ENCODE results near the gene ARSB.

The ARSB gene

DNA sequence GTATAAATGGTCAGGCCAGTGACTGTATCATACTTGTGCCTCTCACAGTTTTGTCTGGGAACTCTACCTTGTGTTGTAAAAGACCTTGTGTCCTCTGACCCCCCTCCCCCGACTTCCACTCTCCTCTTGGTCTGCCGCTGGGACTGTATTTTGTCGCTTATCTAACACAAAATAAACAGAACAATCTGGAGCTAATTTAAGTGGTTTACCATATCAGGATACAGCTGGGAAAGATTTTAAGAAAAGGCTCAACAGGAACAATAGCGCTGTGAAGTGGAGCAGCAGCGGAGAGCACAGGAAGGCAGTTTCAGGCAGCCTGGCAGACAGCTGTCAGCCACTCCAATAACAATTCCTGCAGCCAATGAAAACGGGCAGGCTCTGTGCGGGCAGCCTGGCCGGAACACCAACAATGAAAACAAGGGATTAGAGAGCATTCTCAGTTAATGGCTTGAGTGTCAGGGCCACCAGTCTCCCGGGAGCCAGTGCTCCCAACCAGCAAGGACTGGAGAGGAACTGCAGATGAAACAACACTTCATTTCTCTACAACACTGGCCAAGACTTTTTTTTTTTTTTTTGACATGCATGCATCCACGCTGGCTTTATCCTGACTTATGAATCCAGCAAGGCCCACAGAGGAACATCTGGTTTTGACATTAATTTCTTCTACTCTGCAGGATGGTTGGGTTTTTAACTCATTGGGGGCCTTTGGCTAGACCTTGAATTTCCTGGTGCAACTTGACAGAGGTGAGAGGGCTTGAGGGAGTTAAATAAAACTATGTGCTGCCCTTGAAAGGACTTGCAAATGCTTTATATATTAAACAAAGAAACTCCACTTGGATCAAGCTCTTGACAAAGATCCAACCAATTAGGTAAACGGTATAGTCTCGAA is 76.7 kb downstream of the ARSB start:
- Histone ChIP-seq H3K4me1 (ENCODE audit: low read length) (peaks cover 63% of the 10 kb centered on the region), H3K9me3 (ENCODE audit: insufficient read depth, low read length) (no peaks in the 10 kb centered on the region), H3K9ac (ENCODE audit: low read length) (no peak overlapping the region), H4K20me1 (ENCODE audit: insufficient read depth, low read length) (peaks cover 7% of the 10 kb centered on the region; the same call in 1 of the 2 replicates), H3K79me2 (ENCODE audit: low read length) (no peaks in the 10 kb centered on the region), H2AFZ (ENCODE audit: low read depth, low read length) (no peak overlapping the region), H3K4me2 (ENCODE audit: low read length) (peak overlapping the region; percentile 58), H3K4me3 (ENCODE audit: low read length) (peak overlapping the region; percentile 40; the same call in 1 of the 2 replicates), H3K27me3 (ENCODE audit: low read depth, low read length) (no peaks in the 10 kb centered on the region), H3K36me3 (replicated peaks; ENCODE audit: low read depth, low read length) (no peaks in the 10 kb centered on the region), H3K27ac (ENCODE audit: low read length) (no peak overlapping the region)
- TF ChIP-seq CTCF (IDR thresholded peaks at IDR 0.05; ENCODE audit: low read depth, low read length), result no peak
- no peak for TF ChIP-seq EZH2phosphoT487 (IDR thresholded peaks at IDR 0.05; ENCODE audit: low read depth)

- H3K27ac ChIP-seq (ENCODE audit: low read length), result no peak overlapping the region
- no peaks in the 10 kb centered on the region for H3K36me3 ChIP-seq (replicated peaks; ENCODE audit: low read depth, low read length)
- H3K27me3 ChIP-seq (ENCODE audit: low read depth, low read length), result no peaks in the 10 kb centered on the region
- no peak overlapping the region for H3K9ac ChIP-seq (ENCODE audit: low read length)
- H3K4me3 ChIP-seq (ENCODE audit: low read length), result peak overlapping the region; percentile 40
- peak overlapping the region; percentile 58 for H3K4me2 ChIP-seq (ENCODE audit: low read length)
- TF ChIP-seq EZH2phosphoT487 (IDR thresholded peaks at IDR 0.05; ENCODE audit: low read depth), result no peak
- TF ChIP-seq CTCF (IDR thresholded peaks at IDR 0.05; ENCODE audit: low read depth, low read length), result no peak
- H3K4me1 ChIP-seq (ENCODE audit: low read length), result peaks cover 58% of the 10 kb centered on the region
- no peaks in the 10 kb centered on the region for H3K9me3 ChIP-seq (ENCODE audit: insufficient read depth, low read length)
- H2AFZ ChIP-seq (ENCODE audit: low read depth, low read length), result no peak overlapping the region
- peaks cover 9% of the 10 kb centered on the region; the same call in 1 of the 2 replicates for H4K20me1 ChIP-seq (ENCODE audit: insufficient read depth, low read length)
- no peaks in the 10 kb centered on the region for H3K79me2 ChIP-seq (ENCODE audit: low read length)
Measured at GRCh38 chr5:78907255-78907891, 77.7 kb downstream of the ARSB start.

GRCh38 chr5:78905084-78905938 is 79.8 kb downstream of the ARSB start:
- no peak for TF ChIP-seq EZH2phosphoT487 (IDR thresholded peaks at IDR 0.05; ENCODE audit: low read depth)
- TF ChIP-seq CTCF (IDR thresholded peaks at IDR 0.05; ENCODE audit: low read depth, low read length), result no peak
- no peaks in the 10 kb centered on the region for H3K9me3 ChIP-seq (ENCODE audit: insufficient read depth, low read length)
- H3K36me3 ChIP-seq (replicated peaks; ENCODE audit: low read depth, low read length), result no peaks in the 10 kb centered on the region
- peak overlapping the region; percentile 11; the same call in 1 of the 2 replicates for H3K27ac ChIP-seq (ENCODE audit: low read length)
- H3K4me1 ChIP-seq (ENCODE audit: low read length), result peaks cover 42% of the 10 kb centered on the region
- peak overlapping the region; percentile 73 for H3K4me2 ChIP-seq (ENCODE audit: low read length)
- H2AFZ ChIP-seq (ENCODE audit: low read depth, low read length), result no peak overlapping the region
- no peaks in the 10 kb centered on the region for H3K27me3 ChIP-seq (ENCODE audit: low read depth, low read length)
- H4K20me1 ChIP-seq (ENCODE audit: insufficient read depth, low read length), result peaks cover 9% of the 10 kb centered on the region; the same call in 1 of the 2 replicates
- H3K9ac ChIP-seq (ENCODE audit: low read length), result no peak overlapping the region
- no peaks in the 10 kb centered on the region for H3K79me2 ChIP-seq (ENCODE audit: low read length)
- H3K4me3 ChIP-seq (ENCODE audit: low read length), result peak overlapping the region; percentile 55
